ENCODE data around the gene HYLS1.

The HYLS1 gene

DNA sequence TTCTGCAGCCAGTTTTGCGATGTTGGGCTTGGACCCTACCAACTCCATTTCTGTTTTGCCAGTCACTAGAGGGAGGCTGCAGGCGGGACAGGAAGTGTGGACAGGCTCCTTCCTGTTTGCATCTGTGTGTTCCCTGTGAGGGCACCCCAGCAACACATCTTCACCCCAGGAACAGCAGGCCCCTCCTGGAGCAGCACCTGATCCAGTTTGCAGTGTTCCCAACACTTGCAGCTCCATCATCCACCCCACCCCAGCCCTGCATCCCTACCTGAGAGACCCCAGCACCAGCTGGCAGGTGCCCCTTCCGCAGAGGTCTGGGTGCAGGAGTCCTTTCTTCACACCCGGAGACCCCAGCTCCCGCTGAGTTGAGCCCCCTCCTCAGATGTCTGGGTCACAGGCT, 51.0 kb downstream of the HYLS1 start (continued):
- no peak for TF ChIP-seq TSHZ2 (CRISPR knock-in tag; IDR thresholded peaks at IDR 0.05)

GRCh38 chr11:125939081-125939521, 51.6 kb downstream of the HYLS1 start:
- no peak for TF ChIP-seq PATZ1 (CRISPR knock-in tag; IDR thresholded peaks at IDR 0.05; ENCODE audit: borderline replicate concordance)
- TF ChIP-seq OSR1 (CRISPR knock-in tag; IDR thresholded peaks at IDR 0.05): no peak
- no peak for TF ChIP-seq ZNF70 (CRISPR knock-in tag; IDR thresholded peaks at IDR 0.05)
- TF ChIP-seq ARNTL (CRISPR knock-in tag; IDR thresholded peaks at IDR 0.05; ENCODE audit: borderline replicate concordance, low read depth): no peak
- TF ChIP-seq CSDC2 (CRISPR knock-in tag; IDR thresholded peaks at IDR 0.05): no peak
- no peak for TF ChIP-seq ZC3H10 (CRISPR knock-in tag; IDR thresholded peaks at IDR 0.05)
- no peak for TF ChIP-seq ESRRG (CRISPR knock-in tag; IDR thresholded peaks at IDR 0.05)
- TF ChIP-seq ZFP3 (CRISPR knock-in tag; IDR thresholded peaks at IDR 0.05): no peak
- TF ChIP-seq, protein P1, sequence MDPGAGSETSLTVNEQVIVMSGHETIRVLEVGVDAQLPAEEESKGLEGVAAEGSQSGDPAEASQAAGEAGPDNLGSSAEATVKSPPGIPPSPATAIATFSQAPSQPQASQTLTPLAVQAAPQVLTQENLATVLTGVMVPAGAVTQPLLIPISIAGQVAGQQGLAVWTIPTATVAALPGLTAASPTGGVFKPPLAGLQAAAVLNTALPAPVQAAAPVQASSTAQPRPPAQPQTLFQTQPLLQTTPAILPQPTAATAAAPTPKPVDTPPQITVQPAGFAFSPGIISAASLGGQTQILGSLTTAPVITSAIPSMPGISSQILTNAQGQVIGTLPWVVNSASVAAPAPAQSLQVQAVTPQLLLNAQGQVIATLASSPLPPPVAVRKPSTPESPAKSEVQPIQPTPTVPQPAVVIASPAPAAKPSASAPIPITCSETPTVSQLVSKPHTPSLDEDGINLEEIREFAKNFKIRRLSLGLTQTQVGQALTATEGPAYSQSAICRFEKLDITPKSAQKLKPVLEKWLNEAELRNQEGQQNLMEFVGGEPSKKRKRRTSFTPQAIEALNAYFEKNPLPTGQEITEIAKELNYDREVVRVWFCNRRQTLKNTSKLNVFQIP (CRISPR knock-in tag; IDR thresholded peaks at IDR 0.05; ENCODE audit: borderline replicate concordance, low read depth): no peak
- TF ChIP-seq TCF4 (CRISPR knock-in tag; IDR thresholded peaks at IDR 0.05; ENCODE audit: borderline replicate concordance): no peak
- TF ChIP-seq TOX (CRISPR knock-in tag; IDR thresholded peaks at IDR 0.05; ENCODE audit: borderline replicate concordance): no peak
- TF ChIP-seq, protein P2, sequence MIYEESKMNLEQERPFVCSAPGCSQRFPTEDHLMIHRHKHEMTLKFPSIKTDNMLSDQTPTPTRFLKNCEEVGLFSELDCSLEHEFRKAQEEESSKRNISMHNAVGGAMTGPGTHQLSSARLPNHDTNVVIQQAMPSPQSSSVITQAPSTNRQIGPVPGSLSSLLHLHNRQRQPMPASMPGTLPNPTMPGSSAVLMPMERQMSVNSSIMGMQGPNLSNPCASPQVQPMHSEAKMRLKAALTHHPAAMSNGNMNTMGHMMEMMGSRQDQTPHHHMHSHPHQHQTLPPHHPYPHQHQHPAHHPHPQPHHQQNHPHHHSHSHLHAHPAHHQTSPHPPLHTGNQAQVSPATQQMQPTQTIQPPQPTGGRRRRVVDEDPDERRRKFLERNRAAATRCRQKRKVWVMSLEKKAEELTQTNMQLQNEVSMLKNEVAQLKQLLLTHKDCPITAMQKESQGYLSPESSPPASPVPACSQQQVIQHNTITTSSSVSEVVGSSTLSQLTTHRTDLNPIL (CRISPR knock-in tag; IDR thresholded peaks at IDR 0.05; ENCODE audit: low read depth): no peak
- TF ChIP-seq ZNF8 (CRISPR knock-in tag; IDR thresholded peaks at IDR 0.05): no peak
- TF ChIP-seq, protein P3, sequence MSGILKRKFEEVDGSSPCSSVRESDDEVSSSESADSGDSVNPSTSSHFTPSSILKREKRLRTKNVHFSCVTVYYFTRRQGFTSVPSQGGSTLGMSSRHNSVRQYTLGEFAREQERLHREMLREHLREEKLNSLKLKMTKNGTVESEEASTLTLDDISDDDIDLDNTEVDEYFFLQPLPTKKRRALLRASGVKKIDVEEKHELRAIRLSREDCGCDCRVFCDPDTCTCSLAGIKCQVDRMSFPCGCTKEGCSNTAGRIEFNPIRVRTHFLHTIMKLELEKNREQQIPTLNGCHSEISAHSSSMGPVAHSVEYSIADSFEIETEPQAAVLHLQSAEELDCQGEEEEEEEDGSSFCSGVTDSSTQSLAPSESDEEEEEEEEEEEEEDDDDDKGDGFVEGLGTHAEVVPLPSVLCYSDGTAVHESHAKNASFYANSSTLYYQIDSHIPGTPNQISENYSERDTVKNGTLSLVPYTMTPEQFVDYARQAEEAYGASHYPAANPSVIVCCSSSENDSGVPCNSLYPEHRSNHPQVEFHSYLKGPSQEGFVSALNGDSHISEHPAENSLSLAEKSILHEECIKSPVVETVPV (CRISPR knock-in tag; IDR thresholded peaks at IDR 0.05): no peak
- no peak for TF ChIP-seq PPARA (CRISPR knock-in tag; IDR thresholded peaks at IDR 0.05; ENCODE audit: borderline replicate concordance)
- TF ChIP-seq GLIS3 (CRISPR knock-in tag; IDR thresholded peaks at IDR 0.05): no peak
- TF ChIP-seq TSHZ2 (CRISPR knock-in tag; IDR thresholded peaks at IDR 0.05): no peak
- no peak for TF ChIP-seq ZFP30 (CRISPR knock-in tag; IDR thresholded peaks at IDR 0.05)
- no peak for ATAC-seq

DNA sequence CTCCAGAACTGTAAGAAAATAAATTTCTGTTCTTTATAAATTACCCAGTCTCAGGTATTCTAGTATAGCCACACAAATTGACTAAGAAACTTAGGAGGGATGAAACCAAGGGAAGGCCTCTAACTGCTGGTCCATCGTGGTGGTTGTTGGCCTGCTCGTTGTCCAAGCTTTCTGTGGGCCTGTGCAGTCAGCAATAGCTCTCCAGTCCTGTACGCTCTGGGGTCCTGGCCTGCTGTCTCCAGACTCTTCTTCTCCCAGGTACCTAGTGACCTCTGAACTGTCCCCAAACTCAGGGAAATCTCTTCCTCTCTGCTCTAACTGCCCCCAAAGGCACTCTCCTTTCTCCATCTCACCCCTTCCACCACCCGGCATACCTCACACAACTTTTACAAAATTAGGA, 52.7 kb downstream of the HYLS1 start:
- ATAC-seq: no peak
- no peak for TF ChIP-seq TOX (CRISPR knock-in tag; IDR thresholded peaks at IDR 0.05; ENCODE audit: borderline replicate concordance)
- no peak for TF ChIP-seq ZC3H10 (CRISPR knock-in tag; IDR thresholded peaks at IDR 0.05)

All from SK-N-SH treated with all-trans-retinoic acid at 6 μM for 48 hours (cell line).